Measurements from ENCODE around the gene TPK1.

The TPK1 gene

DNA sequence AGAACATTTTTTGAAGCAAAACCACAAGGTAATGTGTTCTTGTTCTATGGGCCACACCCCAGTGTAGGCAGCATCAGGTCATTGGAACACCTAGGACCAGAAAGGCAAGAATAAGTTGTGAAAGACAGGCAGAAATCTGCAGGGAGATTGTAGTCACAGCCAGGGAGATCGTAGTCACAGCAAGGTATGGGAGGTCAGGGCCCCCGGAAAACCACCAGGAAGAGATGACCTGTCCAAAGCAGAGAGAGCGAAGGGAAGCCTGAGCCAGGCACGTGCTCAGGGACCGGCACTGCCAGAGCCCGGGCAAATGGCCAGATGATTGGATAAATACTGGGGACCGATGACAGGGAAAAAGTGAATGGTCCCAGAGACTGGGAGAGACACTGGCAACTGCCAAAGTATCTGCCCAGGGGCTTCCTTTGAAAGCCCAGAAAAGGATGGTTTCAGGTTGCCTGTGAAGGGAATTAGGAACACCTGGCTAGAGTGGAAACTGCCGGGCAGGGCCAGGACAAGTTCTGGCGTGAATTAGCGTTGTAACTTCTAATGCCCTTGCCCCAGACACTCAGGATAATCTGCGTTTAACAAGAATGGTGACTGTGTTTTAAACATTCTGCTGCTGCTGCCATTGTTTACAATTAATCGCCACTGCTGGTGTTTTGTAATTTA is 428.5 kb downstream of the TPK1 start:
- DNase-seq (ENCODE audit: low spot score) = no peak

DNA sequence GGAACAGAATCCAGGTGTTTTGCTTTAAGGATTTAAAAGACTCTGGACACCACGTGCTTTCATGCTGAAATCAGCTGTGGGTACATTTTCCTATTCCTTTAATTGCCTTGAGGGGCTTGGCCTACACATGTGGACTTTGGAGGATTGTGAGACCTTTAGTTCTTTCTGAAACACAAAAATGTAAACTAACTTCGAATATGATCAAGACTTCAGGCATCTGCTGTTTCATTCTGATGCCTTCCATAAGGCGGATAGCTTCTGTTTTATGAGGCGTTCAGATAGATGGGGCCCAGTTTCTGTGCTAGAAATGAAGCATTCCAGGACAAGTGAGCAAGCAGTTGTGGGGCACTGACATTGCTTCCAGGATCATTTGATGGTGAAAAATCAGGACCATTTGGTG is 430.9 kb downstream of the TPK1 start:
- no peak for DNase-seq (ENCODE audit: low spot score)

DNA sequence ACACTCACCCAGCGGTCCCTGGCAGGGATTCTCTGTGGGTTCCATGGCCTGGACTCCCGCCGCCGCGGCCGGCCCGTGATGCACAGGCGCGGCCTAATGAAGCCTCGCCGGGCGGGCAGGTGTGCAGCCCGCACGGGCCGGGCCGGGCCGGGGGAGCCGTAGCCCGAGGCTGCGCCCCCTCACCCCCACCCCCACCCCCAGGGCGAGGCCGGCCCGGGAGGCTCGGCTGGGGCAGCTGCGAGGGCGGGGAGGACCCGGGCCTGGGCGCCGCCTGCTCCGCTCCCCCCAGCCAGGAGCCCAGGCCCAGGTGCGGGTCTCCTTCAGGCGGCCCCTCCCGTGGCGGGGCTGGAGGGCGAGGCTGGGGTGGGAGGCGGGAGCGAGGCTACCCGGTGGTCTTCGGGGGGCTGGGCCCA is 432.2 kb downstream of the TPK1 start, which contains the start of gene NOBOX:
NOBOX (minus strand) TSS at position 45 of the 413 bp plus-strand sequence.
- DNase-seq (ENCODE audit: low spot score) = no peak

DNA sequence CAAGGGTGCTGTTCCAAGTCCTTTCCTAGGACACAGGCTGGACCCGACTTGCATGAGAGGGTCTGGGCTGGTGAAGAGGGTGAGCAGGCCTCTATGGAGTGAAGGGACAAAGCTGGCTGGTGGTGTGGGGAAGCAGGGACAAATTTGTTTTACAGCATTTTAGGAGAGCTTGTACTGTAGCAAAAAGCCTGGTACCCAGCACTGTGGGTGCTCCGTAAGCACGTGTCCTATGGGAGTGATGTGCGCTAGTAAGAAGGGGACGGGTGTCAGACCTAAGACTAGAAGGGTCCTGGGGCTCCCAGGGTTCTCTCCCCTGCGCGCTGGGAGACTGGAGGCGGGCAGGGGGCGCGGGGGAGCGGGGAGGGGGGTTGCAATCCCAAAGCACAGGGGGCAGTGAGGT is 432.8 kb downstream of the TPK1 start:
- DNase-seq (ENCODE audit: low spot score) = no peak

All from cerebellar cortex (tissue), 1 donor.